Measurements from ENCODE around the gene SHISA9.

The SHISA9 gene

DNA sequence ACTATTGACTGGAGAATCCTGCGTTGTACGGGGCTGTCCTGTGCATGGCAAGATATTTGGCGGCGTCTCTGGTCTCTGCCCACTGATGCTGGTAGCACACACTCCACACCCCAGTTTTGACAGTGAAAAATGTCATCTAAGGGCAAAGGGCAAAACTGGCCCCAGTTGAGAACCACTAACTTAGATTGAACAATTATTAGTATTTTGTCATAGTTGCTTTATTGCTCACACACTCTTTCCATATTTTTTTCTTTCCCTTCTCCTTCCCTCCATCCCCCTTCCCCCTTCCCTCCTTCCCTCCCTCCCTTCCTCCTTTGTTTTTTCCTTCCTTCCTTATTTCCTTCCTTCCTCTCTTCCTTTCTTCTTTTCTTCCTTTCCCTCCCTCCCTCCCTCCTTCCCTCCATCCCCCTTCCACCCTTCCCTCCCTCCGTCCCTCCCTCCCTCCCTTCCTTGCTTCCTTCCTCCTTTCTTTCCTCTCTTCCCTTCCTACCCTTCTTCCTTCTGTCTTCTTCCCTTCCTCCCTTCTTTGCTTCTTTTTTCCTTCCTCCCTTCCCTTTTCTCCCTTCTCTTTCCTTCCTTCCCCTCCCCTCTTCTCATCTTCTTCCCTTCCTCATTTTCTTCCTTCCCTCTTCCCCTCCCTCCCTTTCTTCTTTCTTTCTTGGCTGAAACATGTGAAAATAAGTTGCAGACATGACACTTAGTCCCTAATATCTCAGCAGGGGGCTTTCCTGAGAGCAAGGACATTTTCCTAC is 5.5 kb downstream of the SHISA9 start:
- no peak for DNase-seq (ENCODE audit: low read depth in 1 of 2, low spot score in 1 of 2)
- Histone ChIP-seq H3K27ac (replicated peaks) (no peak overlapping the region), H3K4me3 (replicated peaks; ENCODE audit: insufficient read depth, low read length) (no peak overlapping the region), H3K27me3 (ENCODE audit: insufficient read depth, poor library complexity, severe bottlenecking) (peaks cover 23% of the 10 kb centered on the region)
- TF ChIP-seq, protein P1, sequence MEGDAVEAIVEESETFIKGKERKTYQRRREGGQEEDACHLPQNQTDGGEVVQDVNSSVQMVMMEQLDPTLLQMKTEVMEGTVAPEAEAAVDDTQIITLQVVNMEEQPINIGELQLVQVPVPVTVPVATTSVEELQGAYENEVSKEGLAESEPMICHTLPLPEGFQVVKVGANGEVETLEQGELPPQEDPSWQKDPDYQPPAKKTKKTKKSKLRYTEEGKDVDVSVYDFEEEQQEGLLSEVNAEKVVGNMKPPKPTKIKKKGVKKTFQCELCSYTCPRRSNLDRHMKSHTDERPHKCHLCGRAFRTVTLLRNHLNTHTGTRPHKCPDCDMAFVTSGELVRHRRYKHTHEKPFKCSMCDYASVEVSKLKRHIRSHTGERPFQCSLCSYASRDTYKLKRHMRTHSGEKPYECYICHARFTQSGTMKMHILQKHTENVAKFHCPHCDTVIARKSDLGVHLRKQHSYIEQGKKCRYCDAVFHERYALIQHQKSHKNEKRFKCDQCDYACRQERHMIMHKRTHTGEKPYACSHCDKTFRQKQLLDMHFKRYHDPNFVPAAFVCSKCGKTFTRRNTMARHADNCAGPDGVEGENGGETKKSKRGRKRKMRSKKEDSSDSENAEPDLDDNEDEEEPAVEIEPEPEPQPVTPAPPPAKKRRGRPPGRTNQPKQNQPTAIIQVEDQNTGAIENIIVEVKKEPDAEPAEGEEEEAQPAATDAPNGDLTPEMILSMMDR (IDR thresholded peaks at IDR 0.05; ENCODE audit: insufficient read depth, low read length): no peak
- TF ChIP-seq, protein P2, sequence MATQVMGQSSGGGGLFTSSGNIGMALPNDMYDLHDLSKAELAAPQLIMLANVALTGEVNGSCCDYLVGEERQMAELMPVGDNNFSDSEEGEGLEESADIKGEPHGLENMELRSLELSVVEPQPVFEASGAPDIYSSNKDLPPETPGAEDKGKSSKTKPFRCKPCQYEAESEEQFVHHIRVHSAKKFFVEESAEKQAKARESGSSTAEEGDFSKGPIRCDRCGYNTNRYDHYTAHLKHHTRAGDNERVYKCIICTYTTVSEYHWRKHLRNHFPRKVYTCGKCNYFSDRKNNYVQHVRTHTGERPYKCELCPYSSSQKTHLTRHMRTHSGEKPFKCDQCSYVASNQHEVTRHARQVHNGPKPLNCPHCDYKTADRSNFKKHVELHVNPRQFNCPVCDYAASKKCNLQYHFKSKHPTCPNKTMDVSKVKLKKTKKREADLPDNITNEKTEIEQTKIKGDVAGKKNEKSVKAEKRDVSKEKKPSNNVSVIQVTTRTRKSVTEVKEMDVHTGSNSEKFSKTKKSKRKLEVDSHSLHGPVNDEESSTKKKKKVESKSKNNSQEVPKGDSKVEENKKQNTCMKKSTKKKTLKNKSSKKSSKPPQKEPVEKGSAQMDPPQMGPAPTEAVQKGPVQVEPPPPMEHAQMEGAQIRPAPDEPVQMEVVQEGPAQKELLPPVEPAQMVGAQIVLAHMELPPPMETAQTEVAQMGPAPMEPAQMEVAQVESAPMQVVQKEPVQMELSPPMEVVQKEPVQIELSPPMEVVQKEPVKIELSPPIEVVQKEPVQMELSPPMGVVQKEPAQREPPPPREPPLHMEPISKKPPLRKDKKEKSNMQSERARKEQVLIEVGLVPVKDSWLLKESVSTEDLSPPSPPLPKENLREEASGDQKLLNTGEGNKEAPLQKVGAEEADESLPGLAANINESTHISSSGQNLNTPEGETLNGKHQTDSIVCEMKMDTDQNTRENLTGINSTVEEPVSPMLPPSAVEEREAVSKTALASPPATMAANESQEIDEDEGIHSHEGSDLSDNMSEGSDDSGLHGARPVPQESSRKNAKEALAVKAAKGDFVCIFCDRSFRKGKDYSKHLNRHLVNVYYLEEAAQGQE (IDR thresholded peaks at IDR 0.05; ENCODE audit: insufficient replicate concordance, low read depth): no peak
- TF ChIP-seq POLR2AphosphoS5 (IDR thresholded peaks at IDR 0.05; ENCODE audit: low read depth) (no peak), SPI1 (IDR thresholded peaks at IDR 0.05; ENCODE audit: borderline replicate concordance, low read depth) (no peak)

- Histone ChIP-seq H3K27ac (replicated peaks) (no peak overlapping the region), H3K4me3 (replicated peaks; ENCODE audit: insufficient read depth, low read length) (no peak overlapping the region), H3K27me3 (ENCODE audit: insufficient read depth, poor library complexity, severe bottlenecking) (peaks cover 16% of the 10 kb centered on the region)
- TF ChIP-seq SPI1 (IDR thresholded peaks at IDR 0.05; ENCODE audit: borderline replicate concordance, low read depth) (no peak), POLR2AphosphoS5 (IDR thresholded peaks at IDR 0.05; ENCODE audit: low read depth) (no peak), GABPA (IDR thresholded peaks at IDR 0.05; ENCODE audit: low read depth) (no peak)
- TF ChIP-seq, protein P2 (IDR thresholded peaks at IDR 0.05; ENCODE audit: insufficient replicate concordance, low read depth): no peak
- TF ChIP-seq, protein P1 (IDR thresholded peaks at IDR 0.05; ENCODE audit: insufficient read depth, low read length): no peak
- no peak for DNase-seq (ENCODE audit: low read depth in 1 of 2, low spot score in 1 of 2)
Observed at GRCh38 chr16:12907670-12908233, 6.4 kb downstream of the SHISA9 start.

DNA sequence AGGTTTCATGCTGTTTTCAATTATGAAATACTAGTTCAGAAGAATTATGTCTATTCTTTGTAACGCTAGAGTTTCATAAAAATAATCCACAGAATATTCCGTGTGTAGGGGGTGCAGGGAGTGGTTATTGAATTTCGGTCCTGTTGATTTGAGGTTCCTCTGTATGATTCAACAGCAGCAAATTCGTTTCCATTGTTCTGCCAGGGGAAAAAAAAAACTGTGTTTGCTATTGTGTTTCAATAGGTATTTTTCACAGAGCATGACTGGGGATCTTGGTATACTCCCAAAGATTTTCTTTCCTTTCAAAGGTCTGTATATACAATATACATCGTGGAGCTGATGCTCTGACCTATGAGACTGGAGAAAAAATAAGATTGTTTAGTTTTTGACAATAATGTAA is 15.8 kb downstream of the SHISA9 start:
- Histone ChIP-seq H3K27me3 (ENCODE audit: insufficient read depth, poor library complexity, severe bottlenecking) (peaks cover 3% of the 10 kb centered on the region), H3K27ac (replicated peaks) (no peak overlapping the region), H3K4me3 (replicated peaks; ENCODE audit: insufficient read depth, low read length) (no peak overlapping the region)
- no peak for DNase-seq (ENCODE audit: low read depth in 1 of 2, low spot score in 1 of 2)
- TF ChIP-seq GABPA (IDR thresholded peaks at IDR 0.05; ENCODE audit: low read depth) (no peak), POLR2AphosphoS5 (IDR thresholded peaks at IDR 0.05; ENCODE audit: low read depth) (no peak), SPI1 (IDR thresholded peaks at IDR 0.05; ENCODE audit: borderline replicate concordance, low read depth) (no peak)
- TF ChIP-seq, protein P1 (IDR thresholded peaks at IDR 0.05; ENCODE audit: insufficient read depth, low read length): no peak
- TF ChIP-seq, protein P2 (IDR thresholded peaks at IDR 0.05; ENCODE audit: insufficient replicate concordance, low read depth): no peak

Measured in HL-60 (cell line).